Activated effector memory CD4-positive, alpha-beta T cell treated with Interleukin-2 at 50 U/mL for 16 hours (primary cell): ENCODE measurements around the gene P2RX7.
"Not testable (repeated sequence)": the region's sequence is repeated elsewhere in the genome, so short reads cannot be mapped to it uniquely, and the experiment has no call there.

ENCODE experiments used
- DNase-seq: peaks from one replicate; pipeline ENCODE4 v3.0.0-alpha.2; 2020

Gene P2RX7

DNA sequence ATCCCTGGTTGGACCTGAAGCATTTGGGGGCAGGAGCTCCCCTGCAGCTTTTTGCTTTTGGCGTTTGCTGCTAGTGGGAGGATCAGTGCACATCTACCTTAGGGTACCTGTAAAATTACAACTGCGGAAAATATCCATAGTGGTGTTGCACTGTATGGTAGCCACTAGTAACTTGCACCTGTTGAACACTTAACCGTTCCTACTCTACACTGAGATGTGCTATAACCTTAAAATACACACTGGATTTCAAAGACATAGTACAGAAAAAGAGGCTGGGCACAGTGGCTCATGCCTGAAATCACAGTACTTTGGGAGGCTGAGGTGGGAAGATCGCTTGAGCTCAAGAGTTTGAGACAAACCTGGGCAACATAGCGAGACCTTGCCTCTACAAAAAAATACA lies 80.2 kb downstream of the P2RX7 start:
- no peak for DNase-seq

- no peak for DNase-seq
These were observed 81.6 kb downstream of the P2RX7 start for GRCh38 chr12:121214166-121214777.

DNA sequence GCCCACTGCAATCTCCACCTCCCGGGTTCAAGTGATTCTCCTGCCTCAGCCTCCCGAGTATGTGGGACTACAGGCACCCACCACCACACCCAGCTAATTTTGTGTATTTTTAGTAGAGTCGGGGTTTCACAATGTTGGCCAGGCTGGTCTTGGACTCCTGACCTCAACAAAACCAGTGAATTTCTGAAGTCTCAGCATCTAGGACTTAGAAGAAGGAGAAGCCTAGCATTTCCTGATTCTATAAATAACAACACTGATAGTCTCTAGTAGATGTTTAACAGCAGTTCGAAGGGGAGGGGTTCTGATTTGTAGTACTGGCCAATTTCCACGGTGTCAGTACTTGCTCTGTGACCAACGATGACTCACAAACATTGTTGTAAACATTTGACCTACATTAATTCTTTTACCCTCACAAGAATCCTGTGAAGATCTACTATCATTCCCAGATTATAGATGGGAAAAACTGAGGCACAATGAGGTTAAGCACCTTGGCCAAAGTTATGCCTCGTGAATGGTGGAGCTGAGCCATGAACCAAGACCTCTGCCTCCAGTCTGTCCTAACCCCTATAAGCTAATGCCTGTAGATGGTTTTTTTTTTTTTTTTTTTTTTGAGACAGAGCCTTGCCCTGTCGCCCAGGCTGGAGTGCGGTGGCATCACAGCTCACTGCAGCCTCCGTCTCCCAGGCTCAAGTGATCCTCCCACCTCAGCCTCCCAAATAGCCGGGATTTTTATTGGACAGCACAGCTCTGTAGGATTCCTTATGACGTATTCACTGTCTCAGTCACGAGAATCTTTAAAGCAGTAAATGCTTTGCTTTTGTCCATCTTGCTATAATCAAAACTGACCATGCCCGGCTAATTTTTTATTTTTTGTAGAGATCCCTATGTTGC lies 82.4 kb downstream of the P2RX7 start:
- no peak for DNase-seq

DNA sequence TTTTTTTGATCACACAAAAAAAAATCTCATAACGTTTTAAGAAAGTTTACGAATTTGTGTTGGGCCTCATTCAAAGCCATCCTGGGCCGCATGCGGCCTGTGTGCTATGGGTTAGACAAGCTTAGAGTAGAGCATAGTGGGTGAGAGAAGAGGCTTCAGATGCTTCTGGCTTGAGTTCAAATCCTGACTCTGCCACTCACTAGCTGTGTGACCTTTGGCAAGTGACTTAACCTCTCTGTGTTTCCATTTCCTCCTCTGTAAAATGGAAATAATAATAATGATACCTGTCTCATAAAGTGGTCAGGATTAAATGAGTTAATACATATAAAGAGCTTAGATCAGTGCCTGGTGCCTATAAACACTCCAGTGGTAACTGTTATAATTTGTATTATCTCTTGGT lies 83.4 kb downstream of the P2RX7 start:
- DNase-seq = no peak

- DNase-seq = no peak
These were observed 84.4 kb downstream of the P2RX7 start for GRCh38 chr12:121217063-121217462.

DNA sequence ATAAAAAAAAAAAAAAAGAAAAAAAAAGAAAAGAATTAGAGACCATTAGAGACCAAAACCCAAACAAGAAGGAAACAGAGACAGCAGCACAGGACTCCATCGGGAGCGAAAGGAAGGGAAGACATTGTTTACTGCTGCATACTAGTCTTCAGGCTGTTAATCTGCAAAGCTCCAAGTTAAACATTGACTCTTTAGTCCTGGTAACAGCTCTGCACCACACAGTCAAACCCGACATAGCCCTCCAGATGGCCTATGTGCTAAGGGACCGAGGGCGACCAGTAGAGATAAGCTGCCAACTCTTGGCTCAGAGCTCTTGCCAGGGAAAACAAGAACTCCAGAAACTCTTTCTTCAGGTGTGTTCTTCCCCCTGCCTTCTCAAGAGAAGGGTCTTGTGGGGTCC lies 85.1 kb downstream of the P2RX7 start:
- DNase-seq = no peak

DNA sequence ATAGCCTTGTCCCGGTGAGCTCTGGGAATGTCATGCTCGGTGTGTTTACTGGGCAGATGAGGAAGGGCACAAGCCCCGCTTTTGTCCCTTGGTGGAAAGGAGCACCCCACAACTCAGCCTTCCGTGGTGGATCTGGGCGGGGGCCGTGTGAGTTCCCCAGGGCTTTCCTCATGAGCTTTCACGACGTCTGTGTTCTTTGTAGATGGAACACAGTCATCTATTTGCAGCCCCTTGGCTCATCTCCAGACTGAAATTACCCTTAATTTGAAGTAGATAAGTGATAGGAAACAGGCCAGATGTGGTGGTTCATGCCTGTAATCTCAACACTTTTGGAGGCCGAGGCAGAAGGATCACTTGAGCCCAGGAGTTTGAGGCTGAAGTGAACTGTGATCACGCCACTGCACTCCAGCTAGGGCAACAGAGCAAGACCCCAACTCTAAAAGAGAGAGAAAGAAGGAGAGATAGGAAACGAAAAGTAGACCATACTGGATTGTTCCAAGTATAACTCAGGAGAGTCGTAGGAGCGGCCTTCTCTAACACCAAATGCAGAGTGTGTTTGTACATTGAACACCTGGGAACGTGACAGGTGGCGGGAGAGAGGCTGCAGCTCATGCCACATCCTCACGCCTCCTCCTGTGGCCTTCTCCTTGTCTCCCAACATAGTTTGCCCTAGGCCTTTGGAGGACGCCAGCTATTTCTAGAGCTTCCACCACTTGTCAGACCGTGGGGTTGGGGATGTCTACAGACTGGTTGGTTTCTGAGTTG lies 86.1 kb downstream of the P2RX7 start:
- DNase-seq = no peak

- DNase-seq = no peak
These were observed 86.8 kb downstream of the P2RX7 start for GRCh38 chr12:121219353-121219986.

DNA sequence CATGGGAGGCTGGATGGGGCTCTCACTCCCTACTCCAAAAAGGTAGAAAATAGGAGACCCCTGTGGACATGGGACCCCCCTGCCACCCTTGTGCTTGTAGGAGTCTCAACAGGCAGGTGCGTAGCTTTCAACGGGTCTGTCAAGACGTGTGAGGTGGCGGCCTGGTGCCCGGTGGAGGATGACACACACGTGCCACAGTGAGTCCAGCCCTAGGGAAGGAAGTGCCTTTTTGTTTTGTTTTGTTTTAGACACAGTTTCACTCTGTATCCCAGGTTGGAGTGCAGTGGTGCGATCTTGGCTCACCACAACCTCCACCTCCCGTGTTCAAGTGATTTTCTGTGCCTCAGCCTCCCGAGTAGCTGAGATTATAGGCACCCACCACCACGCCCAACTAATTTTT lies 90.2 kb downstream of the P2RX7 start:
- DNase-seq = peak; percentile 21

GRCh38 chr12:121223292-121224285 lies 90.9 kb downstream of the P2RX7 start:
- peak; percentile 60 for DNase-seq

- peak; percentile 75 for DNase-seq
These were observed 91.9 kb downstream of the P2RX7 start for GRCh38 chr12:121224591-121224990.

DNA sequence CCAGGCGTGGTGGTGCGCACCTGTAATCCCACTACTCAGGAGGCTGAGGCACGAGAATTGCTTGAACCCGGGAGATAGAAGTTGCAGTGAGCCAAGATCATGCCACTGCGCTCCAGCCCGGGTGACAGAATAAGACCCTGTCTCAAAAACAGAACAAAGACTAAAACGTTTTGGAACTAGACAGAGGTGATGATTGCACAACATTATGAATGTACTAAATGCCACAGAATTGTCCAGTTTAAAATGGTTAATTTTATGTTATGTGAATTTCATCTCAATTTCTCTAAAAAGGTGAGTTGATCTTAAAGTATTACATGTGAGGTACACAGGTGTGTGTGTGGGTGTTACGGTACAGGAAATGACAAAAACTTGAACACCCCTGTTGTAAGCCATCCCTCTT lies 93.7 kb downstream of the P2RX7 start:
- no peak for DNase-seq

GRCh38 chr12:121226871-121227270 lies 94.2 kb downstream of the P2RX7 start:
- not testable (repeated sequence) for DNase-seq

- DNase-seq = no peak
These were observed 94.6 kb downstream of the P2RX7 start for GRCh38 chr12:121227294-121227693.

GRCh38 chr12:121228919-121229665 lies 96.4 kb downstream of the P2RX7 start:
- no peak for DNase-seq

DNA sequence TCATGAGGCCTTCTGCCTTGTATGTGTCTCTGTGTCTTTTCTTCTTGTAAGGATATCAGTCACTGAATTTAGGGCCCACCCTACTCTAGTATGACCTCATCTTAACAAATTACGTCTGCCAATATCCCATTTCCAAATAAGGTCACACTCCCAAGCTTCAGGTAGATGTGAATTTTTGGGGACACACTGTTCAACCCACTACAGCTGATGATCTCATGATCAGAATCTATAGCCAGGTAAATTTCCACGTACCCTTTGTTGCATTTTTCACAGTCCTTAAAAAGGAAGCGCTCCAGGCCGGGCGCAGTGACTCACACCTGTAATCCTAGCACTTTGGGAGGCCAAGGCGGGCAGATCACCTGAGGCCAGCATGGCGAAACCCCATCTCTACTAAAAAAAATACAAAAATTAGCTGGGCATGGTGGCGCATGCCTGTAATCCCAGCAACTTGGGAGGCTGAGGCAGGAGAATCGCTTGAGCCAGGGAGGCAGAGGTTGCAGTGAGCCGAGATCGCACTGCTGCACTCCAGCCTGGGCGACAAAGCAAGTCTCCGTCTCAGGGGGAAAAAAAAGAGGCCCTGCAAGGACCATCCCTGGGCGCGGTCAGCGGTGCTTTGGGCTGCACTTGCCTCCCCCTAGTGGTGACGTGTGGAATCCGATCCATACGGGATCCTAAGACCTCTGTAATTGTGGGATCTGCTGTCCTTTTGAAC lies 97.3 kb downstream of the P2RX7 start:
- peak; percentile 34 for DNase-seq

DNA sequence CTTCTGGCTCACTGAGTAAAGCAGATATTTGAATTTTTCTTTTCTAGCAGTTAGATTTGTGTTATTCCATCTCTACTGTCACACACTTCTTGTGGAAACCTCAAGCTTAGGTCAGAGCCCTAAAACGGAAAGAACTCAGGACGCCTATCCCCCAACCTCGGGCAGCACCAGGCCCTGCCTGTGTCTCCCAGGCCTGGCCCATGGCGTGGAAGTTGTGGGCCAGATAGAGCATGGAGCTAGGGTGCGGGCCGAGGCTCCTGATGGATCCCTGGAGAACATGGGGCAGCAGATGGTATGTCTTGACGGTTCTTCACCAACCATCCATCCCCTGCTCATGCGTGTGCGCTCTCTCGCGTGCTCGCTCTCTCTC lies 97.8 kb downstream of the P2RX7 start:
- no peak for DNase-seq

GRCh38 chr12:121232163-121232562 lies 99.5 kb downstream of the P2RX7 start:
- no peak for DNase-seq

- no peak for DNase-seq
These were observed 100.4 kb downstream of the P2RX7 start for GRCh38 chr12:121232977-121233627.

DNA sequence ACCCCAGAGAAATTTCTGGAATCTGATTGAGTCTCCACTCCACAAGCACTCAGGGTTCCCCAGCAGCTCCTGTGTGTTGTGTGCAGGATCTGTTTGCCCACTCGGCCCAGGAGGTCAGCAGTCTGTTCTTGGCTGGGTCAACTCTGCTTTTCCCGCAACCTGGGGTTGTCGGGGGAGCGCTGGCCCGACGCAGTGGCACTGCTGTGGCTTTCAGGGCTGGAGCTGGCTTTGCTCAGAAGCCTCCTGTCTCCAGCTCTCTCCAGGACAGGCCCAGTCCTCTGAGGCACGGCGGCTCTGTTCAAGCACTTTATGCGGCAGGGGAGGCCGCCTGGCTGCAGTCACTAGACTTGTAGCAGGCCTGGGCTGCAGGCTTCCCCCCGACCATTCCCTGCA lies 100.9 kb downstream of the P2RX7 start:
- DNase-seq = no peak
